ENCODE results near the gene PBX1.

PBX1 gene

GRCh38 chr1:164577291-164577690 lies 18.3 kb downstream of the PBX1 start:
- no peak for TF ChIP-seq CTCF (conservative IDR thresholded peaks at IDR 0.05)
- H3K27ac ChIP-seq = no peak overlapping the region

GRCh38 chr1:164578479-164579200 lies 19.7 kb downstream of the PBX1 start:
- no peak for TF ChIP-seq CTCF (conservative IDR thresholded peaks at IDR 0.05)
- H3K27ac ChIP-seq = no peak overlapping the region

GRCh38 chr1:164579381-164579780 lies 20.4 kb downstream of the PBX1 start:
- H3K27ac ChIP-seq = no peak overlapping the region
- no peak for TF ChIP-seq CTCF (conservative IDR thresholded peaks at IDR 0.05)

GRCh38 chr1:164581762-164582161 lies 22.8 kb downstream of the PBX1 start:
- H3K27ac ChIP-seq = no peak overlapping the region
- TF ChIP-seq CTCF (conservative IDR thresholded peaks at IDR 0.05) = no peak

GRCh38 chr1:164583196-164583595 lies 24.2 kb downstream of the PBX1 start:
- H3K27ac ChIP-seq = no peak overlapping the region

GRCh38 chr1:164583835-164584539 lies 25.0 kb downstream of the PBX1 start:
- TF ChIP-seq CTCF (conservative IDR thresholded peaks at IDR 0.05) = no peak
- no peak overlapping the region for H3K27ac ChIP-seq

More at GRCh38 chr1:164583196-164583595, 24.2 kb downstream of the PBX1 start:
- TF ChIP-seq CTCF (conservative IDR thresholded peaks at IDR 0.05) = no peak

- TF ChIP-seq CTCF (conservative IDR thresholded peaks at IDR 0.05) = no peak
- peak overlapping the region; percentile 83; the same call in 1 of the 2 replicates for H3K27ac ChIP-seq
These were observed 27.6 kb downstream of the PBX1 start for GRCh38 chr1:164586591-164586990.

Measured in VCaP (cell line).